Thyroid gland (tissue), 4 donors: Measurements from ENCODE around the gene LAD1.

Experiments used
- CTCF ChIP-seq, 6 experiments: fragments of 200-600 bp in 3 of 6; fragments of 450-650 bp in 3 of 6; sonication (generic) in 3 of 6; IDR thresholded peaks; one replicate each; pipeline ENCODE4 v1.5.1; 2016 to 2019; ENCODE audit warnings: antibody characterized with exemption in 6 of 6, mild to moderate bottlenecking in 2 of 6, inconsistent platforms in 1 of 6, moderate library complexity in 1 of 6
- POLR2A ChIP-seq, 2 donors: fragments of 450-650 bp; IDR thresholded peaks; one replicate each; pipeline ENCODE4 v1.6.1; 2017; ENCODE audit warnings: antibody characterized with exemption in 2 of 2, mild to moderate bottlenecking in 2 of 2, moderate library complexity in 1 of 2

DNA sequence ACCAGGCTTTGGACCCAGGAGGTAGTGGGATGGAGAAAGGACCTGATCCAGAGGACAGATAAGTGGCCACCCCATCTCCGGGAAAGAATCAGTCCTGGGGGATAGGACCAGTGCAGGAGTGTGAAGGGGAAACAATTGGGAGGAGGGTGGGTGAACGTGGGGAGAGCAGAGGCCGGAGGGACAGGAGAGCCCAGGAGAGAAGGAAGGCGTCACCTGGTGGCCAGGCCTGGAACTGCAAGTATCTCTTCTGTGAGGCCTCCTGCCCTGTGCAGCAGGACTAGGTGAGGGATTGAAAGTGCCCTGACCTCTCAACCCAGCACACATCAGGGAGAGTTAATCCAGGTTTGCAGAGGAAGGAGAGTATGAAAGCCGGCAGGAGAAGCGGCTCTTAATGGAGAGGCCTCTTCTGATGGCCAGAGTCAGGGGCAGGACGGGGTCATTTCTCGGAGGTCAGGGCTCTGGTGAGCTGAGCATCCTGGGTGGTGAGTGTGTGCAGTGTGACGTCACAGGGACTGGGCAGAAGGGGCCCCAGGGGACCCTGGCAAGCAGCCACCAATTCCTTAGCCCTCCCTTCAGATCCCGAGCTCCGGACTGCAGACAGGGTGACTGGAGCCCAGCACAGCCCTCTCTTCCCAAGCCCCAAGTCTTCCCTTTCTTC lies 9.2 kb upstream of the LAD1 start:
- peak; percentile 86 to 94 (median 92) for TF ChIP-seq CTCF (IDR thresholded peaks at IDR 0.05)
- no peak for TF ChIP-seq POLR2A (IDR thresholded peaks at IDR 0.05)
